ENCODE results near the gene EPHB3.

EPHB3 gene

DNA sequence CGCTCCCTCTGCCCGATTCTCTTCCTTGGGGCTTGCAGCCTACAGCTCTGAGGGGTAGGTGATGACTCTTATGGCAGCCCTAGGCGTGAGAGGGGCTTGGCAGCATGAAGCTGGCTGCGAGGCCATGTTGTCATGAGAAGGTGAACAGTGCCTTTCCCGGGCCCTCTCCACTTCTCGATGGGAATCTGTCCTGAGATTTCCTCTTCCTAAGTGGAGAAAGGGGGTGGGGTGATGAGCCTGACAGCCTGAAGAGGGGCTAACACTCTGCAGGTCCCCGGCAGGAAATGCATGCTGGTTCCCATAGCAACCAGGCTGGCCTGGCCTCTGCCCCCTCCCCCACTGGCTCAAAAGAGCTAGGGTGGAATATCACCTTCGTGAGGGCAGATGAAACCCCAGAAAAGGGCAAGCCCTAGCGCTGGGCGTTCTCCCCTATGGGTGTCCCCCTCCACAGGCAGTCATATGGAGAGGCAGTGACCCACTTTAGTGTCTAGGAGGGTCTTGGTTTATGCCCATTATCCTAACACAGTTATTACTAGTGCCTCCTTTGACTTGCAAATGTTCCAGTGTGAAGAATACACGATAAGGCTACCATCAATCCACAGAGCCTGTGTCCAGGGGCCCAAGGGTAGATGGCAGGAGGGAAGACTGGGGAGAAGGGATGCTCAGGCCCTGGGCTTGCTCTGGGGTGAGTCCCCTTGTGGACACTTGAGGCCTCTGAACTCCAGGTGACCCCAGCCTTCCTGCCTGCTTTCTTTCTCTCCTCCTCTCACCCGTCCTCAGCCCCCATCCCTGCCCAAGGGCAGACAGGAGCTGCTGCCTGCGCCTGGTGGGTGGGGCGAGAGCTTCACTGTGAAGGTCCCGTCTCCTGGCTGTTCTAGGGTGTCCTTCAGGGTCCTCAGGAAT lies 13.2 kb downstream of the EPHB3 start:
- TF ChIP-seq ZNF274 (IDR thresholded peaks at IDR 0.05; ENCODE audit: low read depth, low read length): no peak

DNA sequence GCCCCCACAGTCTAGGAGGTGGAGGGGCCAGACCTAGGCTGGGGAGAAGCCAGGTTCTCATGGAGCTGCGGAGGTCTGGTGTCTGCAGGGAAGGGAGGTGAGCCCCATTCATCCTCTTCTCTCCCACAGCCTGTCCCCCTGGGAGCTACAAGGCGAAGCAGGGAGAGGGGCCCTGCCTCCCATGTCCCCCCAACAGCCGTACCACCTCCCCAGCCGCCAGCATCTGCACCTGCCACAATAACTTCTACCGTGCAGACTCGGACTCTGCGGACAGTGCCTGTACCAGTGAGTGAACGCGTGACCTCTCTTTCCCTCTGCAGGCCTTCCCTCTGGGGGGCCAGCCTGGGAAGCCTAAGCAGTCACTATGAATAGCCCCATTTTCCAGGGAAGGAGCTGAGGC lies 14.1 kb downstream of the EPHB3 start:
- no peak overlapping the region for H3K4me3 ChIP-seq (ENCODE audit: low read length)
- TF ChIP-seq ZNF274 (IDR thresholded peaks at IDR 0.05; ENCODE audit: low read depth, low read length): no peak

More for the DNA sequence above, 13.2 kb downstream of the EPHB3 start:
- no peak overlapping the region for H3K4me3 ChIP-seq (ENCODE audit: low read length)

DNA sequence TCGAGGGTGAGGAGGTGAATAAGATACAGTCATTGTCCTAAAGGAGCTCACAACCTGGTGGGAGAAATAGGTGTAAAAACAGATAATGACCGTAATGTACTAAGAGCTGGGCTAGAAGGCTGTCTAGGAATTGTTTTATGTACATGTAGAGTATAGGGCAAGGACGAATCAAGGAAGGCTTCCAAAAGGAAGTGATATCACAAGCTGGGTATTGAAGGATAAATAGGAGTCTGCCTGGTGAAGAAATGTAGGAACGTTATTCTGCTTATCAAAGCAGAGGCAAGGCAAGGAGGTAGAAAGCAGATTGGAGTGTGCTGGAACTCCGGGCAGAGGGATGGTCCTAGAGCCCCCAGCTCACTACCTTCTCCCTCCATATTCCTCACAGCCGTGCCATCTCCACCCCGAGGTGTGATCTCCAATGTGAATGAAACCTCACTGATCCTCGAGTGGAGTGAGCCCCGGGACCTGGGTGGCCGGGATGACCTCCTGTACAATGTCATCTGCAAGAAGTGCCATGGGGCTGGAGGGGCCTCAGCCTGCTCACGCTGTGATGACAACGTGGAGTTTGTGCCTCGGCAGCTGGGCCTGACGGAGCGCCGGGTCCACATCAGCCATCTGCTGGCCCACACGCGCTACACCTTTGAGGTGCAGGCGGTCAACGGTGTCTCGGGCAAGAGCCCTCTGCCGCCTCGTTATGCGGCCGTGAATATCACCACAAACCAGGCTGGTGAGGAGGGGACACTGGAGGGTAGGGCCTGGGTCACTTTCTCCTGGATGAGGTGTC lies 15.1 kb downstream of the EPHB3 start:
- no peak for TF ChIP-seq ZNF274 (IDR thresholded peaks at IDR 0.05; ENCODE audit: low read depth, low read length)
- H3K4me3 ChIP-seq (ENCODE audit: low read length): no peak overlapping the region

DNA sequence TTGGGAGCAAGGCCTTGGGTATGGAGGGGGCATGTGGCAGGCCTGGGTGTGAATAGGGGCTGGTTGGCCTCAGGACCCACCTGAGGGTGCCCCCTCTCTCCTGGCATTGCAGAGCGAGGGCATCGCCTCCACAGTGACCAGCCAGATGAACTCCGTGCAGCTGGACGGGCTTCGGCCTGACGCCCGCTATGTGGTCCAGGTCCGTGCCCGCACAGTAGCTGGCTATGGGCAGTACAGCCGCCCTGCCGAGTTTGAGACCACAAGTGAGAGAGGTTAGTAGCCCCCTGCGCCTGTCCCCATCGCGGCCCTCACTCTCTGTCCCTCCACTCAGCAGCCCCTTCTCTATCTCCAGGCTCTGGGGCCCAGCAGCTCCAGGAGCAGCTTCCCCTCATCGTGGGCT lies 16.0 kb downstream of the EPHB3 start:
- no peak overlapping the region for H3K4me3 ChIP-seq (ENCODE audit: low read length)
- no peak for TF ChIP-seq ZNF274 (IDR thresholded peaks at IDR 0.05; ENCODE audit: low read depth, low read length)

DNA sequence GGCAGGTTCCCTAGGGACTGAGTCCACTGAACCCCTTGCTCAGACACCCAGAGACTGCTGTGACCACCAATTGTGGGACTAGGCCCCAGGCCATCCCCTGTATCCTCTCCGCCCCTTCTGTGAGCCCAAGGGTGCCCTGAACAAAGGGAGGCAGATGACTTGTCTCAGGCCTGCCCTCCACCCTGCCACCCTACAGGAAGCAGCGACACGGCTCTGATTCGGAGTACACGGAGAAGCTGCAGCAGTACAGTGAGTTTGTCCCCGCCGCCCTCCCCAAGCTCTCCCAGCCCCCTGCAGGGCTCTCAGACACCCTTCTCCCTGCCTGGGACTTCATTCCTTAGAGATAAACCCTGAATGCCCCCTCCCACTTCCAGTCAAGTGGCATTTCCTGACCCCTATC lies 16.6 kb downstream of the EPHB3 start:
- no peak for TF ChIP-seq ZNF274 (IDR thresholded peaks at IDR 0.05; ENCODE audit: low read depth, low read length)
- H3K4me3 ChIP-seq (ENCODE audit: low read length): no peak overlapping the region

DNA sequence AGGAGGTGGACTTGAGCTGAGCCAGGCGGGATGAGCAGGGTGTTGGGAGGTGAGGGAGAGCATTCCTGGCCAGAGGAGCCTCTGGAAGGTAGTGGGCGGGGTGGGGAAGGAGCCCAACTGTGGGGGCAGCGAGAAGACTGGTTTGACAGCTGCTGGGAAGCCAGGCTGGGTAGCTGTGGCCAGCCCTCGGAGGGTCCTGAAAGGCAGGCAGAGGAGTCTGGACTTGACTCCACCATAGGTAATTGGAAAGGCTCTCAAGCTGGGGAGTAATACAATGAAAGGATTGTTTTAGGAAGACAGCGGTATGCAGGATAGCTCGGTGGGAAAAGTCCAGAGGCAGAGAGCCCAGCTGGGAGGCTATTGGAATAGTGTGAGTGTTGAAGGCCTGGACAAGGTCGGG lies 17.2 kb downstream of the EPHB3 start:
- no peak for TF ChIP-seq ZNF274 (IDR thresholded peaks at IDR 0.05; ENCODE audit: low read depth, low read length)
- no peak overlapping the region for H3K4me3 ChIP-seq (ENCODE audit: low read length)

DNA sequence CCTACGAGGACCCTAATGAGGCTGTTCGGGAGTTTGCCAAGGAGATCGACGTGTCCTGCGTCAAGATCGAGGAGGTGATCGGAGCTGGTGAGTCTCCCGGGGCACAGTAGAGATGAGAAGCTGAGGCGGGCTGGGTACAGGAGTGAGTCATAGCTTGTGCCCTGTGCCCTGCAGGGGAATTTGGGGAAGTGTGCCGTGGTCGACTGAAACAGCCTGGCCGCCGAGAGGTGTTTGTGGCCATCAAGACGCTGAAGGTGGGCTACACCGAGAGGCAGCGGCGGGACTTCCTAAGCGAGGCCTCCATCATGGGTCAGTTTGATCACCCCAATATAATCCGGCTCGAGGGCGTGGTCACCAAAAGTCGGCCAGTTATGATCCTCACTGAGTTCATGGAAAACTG lies 17.9 kb downstream of the EPHB3 start:
- no peak for TF ChIP-seq ZNF274 (IDR thresholded peaks at IDR 0.05; ENCODE audit: low read depth, low read length)
- H3K4me3 ChIP-seq (ENCODE audit: low read length): no peak overlapping the region

DNA sequence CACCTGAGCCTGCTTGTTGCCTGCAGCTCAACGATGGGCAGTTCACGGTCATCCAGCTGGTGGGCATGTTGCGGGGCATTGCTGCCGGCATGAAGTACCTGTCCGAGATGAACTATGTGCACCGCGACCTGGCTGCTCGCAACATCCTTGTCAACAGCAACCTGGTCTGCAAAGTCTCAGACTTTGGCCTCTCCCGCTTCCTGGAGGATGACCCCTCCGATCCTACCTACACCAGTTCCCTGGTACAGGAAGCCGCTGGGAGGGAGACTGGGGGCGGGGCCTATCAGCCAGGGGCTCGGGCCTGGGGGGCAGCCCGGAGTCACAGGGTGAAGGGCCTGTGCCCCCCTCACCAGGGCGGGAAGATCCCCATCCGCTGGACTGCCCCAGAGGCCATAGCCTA lies 18.8 kb downstream of the EPHB3 start:
- no peak overlapping the region for H3K4me3 ChIP-seq (ENCODE audit: low read length)
- TF ChIP-seq ZNF274 (IDR thresholded peaks at IDR 0.05; ENCODE audit: low read depth, low read length): no peak

DNA sequence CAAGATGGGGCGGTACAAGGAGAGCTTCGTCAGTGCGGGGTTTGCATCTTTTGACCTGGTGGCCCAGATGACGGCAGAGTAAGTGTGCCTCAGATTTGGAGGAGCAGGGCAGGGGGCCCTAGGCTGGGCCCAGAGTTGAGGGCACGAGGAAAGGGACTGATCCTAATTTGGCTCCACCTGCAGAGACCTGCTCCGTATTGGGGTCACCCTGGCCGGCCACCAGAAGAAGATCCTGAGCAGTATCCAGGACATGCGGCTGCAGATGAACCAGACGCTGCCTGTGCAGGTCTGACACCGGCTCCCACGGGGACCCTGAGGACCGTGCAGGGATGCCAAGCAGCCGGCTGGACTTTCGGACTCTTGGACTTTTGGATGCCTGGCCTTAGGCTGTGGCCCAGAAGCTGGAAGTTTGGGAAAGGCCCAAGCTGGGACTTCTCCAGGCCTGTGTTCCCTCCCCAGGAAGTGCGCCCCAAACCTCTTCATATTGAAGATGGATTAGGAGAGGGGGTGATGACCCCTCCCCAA lies 19.8 kb downstream of the EPHB3 start:
- H3K4me3 ChIP-seq (ENCODE audit: low read length): no peak overlapping the region
- no peak for TF ChIP-seq ZNF274 (IDR thresholded peaks at IDR 0.05; ENCODE audit: low read depth, low read length)

DNA sequence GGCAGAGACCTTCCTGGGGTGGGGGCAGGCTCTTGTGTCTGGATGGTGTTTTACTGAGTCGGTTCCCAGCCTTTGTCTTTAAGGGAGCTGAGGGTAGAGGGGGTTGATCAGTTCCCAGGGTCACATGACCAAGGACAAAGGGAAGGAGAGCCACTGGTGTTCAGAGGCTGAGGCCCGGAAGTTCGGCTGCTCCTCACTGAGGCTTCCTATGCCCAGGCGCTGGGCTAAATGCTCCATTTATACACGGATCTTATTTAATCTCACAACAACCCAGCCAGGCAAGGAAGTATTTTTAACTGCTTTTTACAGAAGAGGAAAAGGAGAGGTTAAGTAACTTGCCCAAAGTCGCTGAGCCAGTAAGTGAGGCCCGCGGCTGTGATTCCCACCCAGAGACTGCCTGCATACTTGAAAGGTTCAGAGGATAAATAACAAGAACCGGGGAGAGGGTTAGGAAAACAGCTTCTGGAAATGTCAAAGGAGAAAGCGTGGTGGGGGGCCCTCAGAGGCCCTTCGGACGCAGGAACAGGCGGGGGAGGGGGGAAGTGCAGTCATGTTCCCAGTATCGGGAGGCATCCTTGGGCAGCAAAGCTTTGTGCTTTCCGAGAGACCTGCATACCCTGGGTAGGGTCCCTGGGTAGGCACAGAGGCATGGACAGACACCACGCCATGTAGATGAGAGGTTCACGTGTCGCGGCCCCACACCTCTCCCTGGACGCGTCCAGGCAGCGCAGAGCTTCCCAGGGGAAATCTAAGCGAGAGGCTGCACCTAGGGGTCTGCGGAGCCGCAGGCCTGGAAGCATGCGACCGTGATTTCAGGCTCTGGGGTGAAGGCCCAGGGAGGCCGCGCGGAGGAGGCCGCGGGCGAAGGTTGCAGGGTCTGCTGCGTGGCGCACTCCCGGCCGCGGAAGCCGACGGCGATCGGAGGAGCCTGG lies 21.3 kb downstream of the EPHB3 start:
- no peak for TF ChIP-seq ZNF274 (IDR thresholded peaks at IDR 0.05; ENCODE audit: low read depth, low read length)
- no peak overlapping the region for H3K4me3 ChIP-seq (ENCODE audit: low read length)

DNA sequence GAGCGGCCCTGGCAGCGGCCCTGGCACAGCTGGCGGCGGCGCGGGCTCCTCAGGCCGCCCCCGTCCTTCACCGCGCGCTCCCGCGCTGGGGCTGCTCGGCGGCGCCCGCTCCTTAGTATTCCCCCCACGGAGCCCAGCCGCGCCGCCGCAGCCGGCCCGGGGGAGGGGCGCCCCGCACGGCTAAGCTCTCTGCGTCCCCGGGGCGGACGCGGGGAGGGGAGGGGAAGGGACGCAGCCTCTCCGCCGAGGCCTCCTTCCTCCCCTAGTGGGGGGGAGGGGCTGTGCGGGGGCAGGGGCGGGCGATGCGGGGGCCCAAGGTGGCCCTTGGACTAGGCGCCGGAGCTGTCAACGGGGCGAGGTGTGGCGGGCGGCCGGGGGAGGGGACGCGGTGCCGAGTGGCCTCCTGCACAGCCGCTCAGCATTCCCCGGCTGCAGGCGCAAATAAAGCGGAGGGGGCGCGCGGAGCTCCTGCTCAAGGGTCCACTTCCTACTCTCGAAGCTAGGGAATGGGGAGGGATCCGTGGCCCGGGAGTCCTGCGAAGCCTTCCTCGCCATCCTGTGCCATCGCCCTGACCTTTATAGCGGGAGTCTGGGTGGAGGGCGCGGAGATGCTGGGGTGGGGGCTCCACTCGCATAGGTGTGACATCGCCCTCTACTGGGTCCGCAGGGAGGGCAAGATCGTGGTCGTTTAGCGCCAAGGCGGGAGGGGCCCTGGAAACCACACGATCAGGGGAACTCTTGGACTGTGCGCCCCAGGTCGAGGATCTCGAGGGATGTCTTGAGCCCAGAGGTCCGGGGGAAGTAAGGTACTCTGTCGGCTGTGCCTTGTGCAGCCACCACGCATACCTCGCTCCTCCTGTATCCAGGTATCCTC lies 22.2 kb downstream of the EPHB3 start:
- H3K4me3 ChIP-seq (ENCODE audit: low read length): no peak overlapping the region
- no peak for TF ChIP-seq ZNF274 (IDR thresholded peaks at IDR 0.05; ENCODE audit: low read depth, low read length)

DNA sequence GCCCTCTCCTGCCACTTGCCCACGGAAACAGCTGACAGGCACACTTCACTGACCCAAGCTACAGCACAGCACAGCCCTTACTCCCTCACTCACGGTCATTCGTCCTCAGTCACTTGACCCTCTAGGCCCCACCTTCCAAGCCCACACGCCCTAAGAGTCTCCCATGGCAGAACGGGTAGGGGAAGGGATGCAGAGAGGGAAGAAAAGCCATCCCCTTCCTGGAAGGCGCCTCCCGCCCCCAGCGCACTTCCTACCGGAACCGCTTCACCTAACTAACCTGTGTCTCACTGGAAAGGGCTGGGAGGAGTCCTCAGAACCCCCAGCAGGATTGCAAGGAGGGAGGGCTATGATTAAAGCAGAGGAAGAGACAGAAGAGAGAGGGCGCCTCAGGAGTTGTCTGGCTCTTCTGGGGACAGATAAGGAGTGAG lies 22.9 kb downstream of the EPHB3 start:
- no peak overlapping the region for H3K4me3 ChIP-seq (ENCODE audit: low read length)
- TF ChIP-seq ZNF274 (IDR thresholded peaks at IDR 0.05; ENCODE audit: low read depth, low read length): no peak

DNA sequence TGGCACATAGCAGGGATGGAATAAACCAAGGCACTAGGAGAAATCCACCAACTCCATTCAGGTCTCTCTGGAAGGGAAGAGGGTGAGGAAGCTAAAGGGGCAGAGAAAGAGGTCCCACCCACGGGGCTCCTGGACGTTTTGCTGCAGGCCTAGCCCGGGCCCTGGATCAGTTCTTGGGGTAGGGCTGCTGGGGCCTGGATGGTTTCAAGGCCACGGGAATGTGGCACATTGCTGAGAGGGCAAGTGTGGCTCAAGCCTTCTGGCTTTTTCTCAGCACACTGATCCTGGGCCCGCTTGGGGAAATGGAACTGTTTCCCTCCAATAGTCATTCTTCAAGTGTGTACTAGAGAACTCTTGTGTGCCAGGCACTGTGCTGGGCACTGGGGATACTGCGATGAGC lies 24.0 kb downstream of the EPHB3 start:
- no peak overlapping the region for H3K4me3 ChIP-seq (ENCODE audit: low read length)
- no peak for TF ChIP-seq ZNF274 (IDR thresholded peaks at IDR 0.05; ENCODE audit: low read depth, low read length)

Data from GM08714 (cell line).